Measurements from ENCODE around the gene BRF1.
"Not testable (repeated sequence)": the region's sequence is repeated elsewhere in the genome, so short reads cannot be mapped to it uniquely, and the experiment has no call there.

Gene BRF1, protein sequence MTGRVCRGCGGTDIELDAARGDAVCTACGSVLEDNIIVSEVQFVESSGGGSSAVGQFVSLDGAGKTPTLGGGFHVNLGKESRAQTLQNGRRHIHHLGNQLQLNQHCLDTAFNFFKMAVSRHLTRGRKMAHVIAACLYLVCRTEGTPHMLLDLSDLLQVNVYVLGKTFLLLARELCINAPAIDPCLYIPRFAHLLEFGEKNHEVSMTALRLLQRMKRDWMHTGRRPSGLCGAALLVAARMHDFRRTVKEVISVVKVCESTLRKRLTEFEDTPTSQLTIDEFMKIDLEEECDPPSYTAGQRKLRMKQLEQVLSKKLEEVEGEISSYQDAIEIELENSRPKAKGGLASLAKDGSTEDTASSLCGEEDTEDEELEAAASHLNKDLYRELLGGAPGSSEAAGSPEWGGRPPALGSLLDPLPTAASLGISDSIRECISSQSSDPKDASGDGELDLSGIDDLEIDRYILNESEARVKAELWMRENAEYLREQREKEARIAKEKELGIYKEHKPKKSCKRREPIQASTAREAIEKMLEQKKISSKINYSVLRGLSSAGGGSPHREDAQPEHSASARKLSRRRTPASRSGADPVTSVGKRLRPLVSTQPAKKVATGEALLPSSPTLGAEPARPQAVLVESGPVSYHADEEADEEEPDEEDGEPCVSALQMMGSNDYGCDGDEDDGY

DNA sequence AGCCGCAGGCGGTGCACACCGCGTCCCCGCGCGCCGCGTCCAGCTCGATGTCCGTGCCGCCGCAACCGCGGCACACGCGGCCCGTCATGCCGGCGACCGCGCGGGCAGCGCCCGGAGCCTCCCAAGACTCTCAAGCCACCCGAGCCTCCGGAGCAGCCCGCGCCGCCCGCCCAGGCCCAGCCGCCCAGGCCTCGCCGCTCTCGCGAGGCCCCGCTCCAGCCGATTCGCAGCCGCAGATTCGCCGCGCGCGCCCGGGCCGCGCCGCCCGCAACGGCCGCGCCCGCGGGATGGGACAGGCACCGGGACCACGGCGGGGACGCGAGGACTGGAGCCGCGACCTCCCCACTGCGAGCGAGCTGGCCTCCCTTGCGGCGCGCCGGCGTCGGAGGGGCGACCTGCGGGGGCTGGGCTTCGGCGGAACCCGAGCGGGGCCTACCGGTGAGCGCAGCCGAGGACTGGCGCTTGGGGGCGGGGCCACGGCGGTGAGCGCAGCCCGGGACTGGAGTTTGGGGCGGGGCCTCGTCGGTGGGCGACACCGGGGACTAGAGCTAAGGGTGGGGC is at the start of gene BRF1:
TSS of gene BRF1 (minus strand) at position 460 of the 561 bp plus-strand sequence. CDS start at position 88, 372 bp downstream.
- DNase-seq (ENCODE audit: low read depth): peak; percentile 95

DNA sequence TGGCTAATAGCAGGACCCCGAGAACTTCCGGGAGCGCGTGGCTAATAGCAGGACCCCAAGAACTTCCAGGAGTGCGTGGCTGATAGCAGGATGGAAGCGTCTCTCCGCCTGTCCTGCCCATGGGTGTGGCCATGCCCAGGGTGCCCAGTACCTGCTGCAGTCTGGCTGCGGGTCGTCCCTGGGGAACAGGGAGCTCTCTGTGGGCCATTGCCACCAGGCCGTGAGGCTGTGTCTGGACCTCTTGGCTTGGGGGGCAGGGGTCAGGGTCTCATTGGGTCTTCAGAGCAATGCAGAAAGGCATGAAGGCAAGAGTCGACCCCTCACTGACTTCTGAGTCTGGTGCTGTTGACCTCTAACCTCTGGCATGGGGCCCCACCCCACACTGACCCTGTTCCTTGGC is 49.2 kb upstream of the BRF1 start:
- DNase-seq (ENCODE audit: low read depth): no peak

DNA sequence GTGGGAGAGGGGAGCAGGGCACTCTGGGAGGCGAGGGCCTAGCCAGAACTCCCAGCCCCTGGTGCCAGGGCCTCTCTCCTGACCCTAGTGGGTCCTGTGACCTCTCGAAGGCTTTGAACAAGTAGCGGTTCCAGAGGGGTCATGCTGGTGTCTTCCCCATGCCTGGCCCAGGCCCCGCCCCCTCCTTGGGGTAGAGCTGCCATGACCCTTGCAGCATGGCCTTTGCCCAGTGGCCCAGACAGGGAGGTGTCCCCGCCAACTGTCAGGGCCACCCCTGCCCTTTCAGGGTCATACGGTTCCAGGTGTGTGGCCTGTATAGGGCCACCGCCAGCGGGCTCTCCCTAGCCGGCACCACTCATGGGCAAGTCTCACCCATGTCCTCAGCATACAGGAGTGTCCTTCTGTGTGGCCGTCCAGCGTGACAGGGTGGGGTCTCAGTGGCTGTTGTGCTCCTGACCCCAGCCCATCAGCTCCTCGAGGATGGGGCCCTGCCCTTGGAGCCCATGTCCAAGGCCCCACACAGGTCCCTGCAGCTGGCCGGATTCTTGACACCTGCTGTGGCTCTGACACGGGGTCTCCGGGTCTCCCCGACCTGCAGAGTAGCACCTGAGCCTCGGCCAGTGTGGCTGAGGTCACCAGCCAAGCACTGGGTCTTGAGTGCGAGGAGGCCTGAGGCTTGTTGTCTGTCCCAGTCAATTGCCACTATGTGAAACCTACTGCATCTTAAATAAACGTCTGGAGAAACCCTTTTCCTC is 48.3 kb upstream of the BRF1 start:
- no peak for DNase-seq (ENCODE audit: low read depth)

DNA sequence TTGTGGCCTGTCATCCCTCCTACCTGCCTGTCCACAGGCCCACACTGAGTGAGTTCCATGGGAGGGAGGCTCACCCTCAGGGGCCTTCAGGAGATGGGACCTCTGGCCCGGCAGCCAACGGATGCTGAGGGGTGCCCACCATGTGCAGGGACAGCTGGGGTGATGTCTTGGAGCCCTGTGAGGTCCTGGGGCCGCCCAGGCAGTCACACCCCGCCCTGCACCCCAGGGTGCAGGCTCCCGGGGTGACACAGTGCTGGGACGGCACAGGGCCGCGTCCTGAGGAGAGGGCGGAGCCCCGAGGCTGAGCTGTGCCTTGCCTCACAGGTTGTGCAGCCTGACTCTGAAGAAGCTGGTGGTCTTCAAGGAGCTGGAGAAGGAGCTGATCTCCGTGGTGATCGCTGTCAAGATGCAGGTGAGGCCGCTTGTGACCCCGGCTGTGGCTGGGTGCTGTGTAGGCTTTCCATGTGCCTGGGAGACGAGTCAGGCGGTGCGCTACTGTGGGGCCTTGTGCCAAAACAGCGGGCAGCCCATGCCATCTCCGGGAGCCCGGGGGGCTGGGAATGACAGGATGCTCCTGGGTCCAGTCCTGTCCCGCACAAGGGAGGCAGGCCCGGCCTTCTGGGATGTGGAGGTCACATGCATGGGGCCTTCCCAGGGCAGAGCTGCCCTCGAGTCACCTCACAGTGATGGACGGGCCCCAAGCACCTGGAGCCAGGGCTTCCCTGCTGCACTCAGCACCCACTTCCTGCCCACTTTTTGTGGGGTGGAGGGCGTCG is 47.6 kb upstream of the BRF1 start:
- DNase-seq (ENCODE audit: low read depth): no peak

DNA sequence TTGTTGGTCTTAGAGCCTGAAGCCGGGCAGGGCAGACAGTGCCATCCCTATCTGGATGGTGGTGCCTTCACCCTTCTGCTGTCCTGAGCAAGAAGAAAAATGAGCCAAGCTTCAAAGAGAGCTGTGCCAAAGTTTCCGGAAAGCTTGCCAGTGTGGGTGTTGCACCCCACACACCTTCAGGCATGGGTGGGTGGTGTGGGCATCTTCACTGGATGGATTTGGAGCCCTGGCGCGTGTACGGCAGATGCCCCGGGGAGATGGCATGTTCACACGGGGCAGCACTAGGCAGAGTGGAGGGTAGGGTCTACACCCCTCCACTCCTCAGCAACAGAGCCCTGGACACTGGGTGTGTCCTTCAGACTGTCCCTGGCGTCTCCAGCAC is 46.8 kb upstream of the BRF1 start:
- DNase-seq (ENCODE audit: low read depth): no peak

DNA sequence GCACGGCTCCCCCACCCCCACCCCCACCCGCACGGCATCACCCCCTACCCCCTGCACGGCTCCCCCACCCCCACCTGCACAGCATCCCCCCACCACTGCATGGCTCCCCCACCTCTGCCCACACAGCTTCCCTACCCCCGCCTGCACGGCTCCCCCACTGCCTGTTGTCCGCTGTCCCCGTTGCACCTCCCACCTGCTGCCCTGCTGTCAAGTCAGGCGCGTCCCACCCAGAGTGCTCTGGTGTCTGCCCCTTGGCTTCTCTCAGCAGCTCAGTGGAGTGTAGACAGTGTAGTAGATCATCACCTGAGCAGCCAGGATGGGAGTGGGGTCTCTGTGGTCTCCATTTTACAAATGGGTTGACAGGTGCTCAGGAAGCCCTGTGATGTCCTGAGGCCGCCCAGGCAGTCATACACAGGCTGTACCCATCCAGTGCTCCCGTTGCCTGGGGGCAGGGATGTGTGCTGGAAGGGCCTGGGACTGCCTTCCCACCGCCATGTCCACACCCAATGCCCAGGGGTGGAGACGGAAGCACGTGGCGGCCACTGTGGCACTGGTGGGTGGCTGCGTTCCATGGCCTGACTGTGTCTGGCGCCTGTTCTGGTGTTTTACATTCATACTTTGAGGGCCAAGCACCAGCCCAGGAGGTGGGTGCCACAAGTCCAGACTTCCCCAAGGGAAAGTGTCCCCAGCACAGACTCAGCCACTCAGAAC is 46.2 kb upstream of the BRF1 start:
- DNase-seq (ENCODE audit: low read depth): no peak

DNA sequence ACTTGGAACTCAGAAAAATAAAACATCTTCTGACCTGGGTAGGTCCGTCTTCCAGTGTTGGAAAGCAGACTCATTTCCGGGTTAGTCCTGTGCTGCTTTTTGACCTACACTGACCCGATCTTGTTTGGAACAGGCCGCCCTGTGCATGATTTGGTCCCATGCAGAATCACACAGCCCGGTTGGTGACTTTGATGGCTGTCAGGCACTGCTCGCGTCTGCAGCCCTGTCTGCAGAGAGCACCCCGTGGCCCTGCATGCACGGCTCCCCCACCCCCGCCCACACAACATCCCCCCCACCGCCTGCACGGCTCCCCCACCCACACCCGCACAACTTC is 45.4 kb upstream of the BRF1 start:
- no peak for DNase-seq (ENCODE audit: low read depth)

DNA sequence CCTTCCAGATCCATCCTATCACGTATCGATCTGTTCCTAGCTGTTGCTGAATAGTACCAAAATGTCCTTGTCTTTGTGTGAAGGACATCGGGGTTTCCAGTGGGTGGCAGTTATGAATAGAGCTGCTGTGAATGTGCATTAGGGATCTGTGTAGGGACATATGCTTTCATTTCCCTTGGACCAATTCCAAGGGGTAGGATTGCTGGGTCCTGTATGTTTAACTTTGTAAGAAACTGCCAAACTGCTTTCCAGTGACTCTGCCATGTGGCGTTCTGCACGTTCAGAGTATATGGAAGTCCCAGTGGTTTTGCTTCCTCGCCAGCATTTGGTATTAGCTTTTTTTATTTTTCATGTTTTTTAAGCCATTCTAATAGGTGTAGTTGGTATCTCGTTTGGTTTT is 42.4 kb upstream of the BRF1 start:
- no peak for DNase-seq (ENCODE audit: low read depth)

DNA sequence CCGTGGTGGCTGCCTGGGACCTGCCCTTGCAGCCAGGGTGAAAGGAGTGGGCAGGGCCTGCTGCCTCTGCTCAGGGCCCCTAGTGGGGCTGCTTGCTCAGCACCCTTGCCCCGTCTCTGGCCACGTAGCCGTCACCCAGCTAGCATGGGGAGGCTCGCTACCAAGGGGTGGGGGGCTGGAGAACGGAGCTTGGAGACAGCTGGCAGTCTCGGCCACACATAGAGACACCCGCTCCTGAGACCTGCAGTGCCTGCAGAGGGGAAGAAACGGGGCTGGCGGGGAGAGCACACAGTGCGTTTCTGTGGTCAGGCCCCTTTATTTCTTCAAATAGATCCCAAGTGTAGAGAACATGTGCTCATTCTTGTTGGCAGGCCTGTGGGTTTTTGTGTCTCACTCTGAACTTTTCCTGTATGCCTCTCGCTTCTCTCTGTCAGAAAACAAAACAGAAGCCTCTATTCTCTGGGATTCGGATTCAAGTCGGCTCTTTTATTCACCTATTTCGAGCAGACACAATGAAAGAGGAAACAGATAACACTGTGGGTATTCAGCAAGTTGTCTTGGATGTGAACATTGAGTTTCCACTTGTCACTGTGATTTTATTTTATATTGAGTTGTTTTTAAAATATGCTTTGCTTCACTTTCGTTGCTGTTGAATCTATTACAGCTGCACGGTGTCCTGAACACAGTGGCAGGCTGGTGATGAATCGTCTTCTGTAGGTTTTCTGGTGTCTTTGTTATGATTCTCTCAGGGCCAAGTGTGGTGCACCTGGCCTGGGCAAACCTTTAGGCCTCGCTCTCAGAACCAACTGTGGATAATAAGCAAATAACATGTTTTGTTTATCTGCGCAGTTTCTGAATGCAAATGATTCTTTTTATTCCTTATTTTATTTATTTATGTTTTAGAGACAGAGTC is 40.3 kb upstream of the BRF1 start:
- DNase-seq (ENCODE audit: low read depth): no peak

DNA sequence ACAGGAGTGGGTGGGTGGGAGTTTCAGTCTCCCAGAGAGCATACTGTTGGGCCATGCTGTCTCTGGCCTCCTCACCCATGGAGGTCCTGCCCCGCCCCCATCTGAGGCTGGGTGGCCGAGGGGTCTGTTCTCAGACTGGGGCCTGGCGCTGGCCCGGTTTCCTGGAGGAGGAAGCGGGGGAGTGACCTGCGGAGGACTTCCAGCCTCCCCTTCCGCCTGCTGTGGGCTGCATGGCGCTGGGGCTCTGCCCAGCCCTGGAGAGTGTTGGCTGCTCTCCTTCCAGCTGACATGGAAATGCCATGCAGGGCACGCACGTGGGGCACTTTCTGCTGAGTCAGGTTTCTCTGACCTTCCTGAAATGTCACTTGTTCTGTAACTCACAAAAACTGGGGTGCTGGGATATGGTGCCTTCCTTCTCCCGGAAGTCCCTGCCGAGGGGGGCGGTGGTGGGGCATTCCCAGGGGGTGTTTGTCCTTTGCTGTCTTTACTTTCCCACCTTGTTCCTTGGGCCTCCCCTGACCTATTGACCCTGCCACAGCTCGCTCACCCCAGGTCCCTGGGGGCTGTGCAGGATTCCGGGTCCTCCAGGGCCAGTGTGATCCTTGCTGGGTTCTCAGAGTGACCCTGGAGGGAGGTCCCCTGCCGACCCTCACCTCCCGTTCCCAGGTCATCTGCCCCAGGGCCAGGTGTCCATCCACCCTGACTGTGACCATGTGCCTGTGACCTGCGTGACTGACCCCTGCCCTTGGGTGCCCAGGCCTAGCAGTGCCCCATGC is 37.4 kb upstream of the BRF1 start:
- no peak for DNase-seq (ENCODE audit: low read depth)

DNA sequence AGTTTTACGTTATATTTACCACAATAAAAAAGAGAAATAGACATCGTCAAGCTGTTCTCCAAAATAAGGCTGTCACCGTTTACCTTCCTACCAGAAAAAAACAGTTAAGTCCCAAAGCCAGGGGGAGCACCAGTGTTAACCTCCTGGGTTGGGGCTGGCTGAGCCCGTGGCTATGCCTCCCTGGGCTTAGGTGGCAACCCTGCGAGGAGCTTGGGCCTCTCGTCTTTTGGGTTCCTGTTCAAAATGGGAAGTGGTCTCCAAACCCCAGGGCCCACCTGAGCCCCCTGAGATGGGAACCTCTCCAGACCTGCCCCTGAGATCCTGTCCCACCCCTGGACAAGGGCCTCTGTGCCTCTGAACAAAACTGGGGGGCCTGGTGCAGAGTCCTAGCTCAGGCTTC is 36.6 kb upstream of the BRF1 start:
- no peak for DNase-seq (ENCODE audit: low read depth)

DNA sequence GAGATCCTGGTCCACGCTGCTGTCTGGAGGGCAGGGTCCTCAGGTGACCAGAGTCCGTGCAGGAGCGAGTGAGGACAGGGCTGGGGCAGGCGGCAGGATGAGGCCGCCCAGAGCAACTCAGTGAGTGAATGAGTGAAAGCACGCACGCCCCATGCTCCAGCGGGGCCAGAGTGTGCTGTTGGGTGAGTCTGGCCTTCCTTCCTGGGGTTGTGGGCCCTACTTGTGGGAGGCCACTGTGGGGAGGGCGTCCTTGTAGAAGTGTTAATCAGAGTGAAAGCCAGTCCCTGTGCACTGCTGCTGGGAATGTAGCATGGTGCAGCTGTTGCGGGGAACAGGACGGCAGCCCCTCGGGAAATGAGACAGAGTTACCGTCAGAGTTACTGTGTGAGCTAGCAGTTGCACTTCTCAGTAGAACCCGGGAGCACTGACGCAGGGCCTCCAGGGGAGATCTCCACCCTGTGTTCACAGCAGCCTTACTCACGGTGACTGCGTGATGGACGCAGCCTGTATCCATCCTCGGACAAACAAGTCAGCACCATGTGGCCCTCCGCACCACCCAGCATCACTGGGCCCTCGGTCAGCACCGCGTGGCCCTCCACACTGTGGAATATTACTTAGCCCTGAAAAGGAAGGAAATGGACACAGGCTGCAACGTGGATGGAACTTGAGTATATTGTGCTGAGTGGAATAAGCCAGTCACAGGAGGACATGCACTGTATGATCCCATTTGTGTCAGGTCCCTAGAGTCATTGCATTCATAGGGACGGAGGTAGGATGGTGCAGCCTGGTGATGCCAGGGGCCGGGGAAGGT is 35.9 kb upstream of the BRF1 start:
- DNase-seq (ENCODE audit: low read depth): no peak

DNA sequence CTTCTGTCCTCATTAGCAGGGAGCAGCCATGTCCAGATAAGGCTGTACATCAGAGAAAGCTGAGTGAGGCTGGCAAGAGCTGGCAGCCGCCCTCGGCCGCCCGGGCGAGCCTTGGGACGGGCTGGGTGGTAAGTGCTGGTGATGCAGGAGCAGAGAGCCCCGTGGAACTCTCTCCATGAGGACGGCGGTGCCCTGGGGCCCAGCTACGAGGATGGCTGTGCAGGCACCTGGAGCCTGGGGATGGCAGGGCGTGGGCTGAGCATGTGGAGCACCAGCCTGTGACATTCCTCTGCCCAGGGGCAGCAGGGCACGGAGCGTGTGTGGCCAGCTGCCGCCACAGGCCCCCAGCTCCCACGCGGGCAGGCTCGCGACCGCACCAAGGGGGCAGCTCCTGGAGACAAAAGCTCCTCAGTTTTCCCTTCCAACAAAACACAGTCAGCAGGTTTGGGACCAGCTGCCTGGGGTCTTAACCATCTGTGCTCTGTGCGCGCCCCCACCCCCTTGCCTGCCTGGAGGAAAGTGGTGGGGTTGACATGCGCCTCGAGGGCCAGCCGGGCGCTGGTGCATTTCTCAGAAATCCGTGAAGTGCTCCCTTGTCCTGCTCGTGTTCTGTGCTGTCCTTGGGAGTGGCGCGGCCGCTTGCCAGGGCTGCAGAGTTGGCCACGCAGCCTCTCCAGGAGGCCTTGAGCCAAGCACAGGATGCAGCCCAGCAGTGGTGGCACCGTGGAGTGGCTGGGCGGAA is 35.1 kb upstream of the BRF1 start:
- no peak for DNase-seq (ENCODE audit: low read depth)

DNA sequence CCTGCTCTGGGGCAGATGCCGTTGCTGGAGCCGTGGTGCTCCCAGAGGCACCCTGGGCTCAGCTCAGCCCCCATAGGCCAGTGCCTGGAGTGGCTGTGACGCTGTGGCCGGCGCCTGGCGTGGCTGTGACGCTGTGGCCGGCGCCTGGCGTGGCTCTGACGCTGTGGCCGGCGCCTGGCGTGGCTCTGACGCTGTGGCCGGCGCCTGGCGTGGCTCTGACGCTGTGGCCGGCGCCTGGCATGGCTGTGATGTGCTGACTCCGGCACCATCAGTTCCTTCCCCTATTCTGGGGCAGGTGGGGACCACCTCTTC is 34.4 kb upstream of the BRF1 start:
- not testable (repeated sequence) for DNase-seq (ENCODE audit: low read depth)

DNA sequence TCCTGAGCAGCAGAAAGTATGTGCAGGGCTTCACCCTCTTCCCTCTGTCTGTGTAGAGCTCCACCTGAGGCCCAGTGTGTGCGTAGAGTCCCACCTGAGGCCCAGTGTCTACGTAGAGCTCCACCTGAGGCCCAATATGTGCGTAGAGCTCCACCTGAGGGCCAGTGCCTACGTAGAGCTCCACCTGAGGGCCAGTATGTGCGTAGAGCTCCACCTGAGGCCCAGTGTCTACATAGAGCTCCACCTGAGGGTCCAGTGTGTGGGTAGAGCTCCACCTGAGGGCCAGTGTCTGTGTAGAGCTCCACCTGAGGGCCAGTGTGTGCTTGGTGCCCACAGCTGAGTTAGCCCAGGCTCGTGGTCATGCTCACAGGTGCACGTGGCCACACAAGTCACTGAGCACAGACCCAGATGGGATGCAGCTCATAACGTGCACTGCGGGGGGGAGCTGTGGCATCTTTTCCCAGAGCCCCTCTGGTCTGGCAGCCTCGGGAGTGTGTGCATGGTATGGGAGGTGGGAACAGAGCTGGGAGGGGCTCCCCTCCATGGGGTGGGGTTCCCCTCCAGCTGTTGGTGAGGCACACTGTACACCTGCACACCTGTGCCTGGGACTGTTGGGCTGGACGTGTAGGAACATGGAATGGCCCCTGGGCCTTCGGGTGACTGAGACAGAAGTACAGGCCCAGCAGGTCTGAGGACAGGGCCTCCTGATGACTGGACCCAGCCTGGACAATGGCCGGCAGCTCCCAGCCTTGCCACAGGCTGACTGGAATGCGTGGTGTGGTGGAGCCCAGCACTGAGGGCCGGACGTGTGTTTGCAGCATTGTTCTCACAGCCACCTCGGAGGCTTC is 33.8 kb upstream of the BRF1 start:
- DNase-seq (ENCODE audit: low read depth): no peak

DNA sequence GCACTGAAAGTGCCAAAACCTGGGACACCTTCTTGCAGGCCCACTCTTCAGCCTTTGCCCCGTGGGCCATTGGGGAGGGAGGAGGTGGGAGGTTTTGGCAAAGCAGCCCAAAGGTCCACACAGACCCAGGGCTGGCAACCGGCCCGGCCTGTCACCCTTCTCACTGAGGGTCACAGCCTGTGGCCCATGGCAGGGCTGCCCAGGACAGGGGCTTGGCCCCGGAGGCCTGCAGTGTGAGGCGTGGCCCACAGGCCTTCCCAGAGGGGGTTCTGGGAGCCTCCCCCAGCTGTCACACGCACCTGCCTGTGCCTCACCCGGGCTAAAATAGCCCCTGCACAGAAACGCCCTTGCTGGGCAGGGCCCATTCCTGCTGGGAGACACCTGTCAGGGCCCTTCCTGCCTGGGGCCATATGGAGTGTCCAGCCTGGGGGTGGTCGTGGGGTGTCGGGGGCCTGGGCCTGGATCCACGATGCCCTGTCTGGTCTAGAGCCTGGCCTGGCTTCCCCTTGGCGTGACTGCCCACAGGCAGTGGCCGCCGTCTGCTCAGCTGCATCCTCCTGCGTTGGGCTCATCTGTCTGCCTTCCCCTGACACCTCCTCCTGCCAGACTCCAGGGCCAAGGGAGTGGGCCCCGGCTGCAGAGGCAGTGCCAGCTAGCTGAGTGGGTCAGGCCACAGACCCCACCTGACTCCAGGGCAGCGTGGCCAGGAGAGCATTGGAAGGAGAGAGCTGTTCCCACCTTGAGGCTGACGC is 33.0 kb upstream of the BRF1 start:
- no peak for DNase-seq (ENCODE audit: low read depth)
